Stimulated activated CD4-positive, alpha-beta T cell treated with anti-CD3 and anti-CD28 coated beads, Interleukin-1b, Interleukin-23, amount 100 ng/mL, for 1 hour (primary cell): Measurements from ENCODE around the gene ADCK1.
"Not testable (repeated sequence)": the region's sequence is repeated elsewhere in the genome, so short reads cannot be mapped to it uniquely, and the experiment has no call there.

ENCODE experiments used
- DNase-seq, 2 donors: peaks; one replicate each; pipeline ENCODE4 v3.0.0-alpha.2; 2020; ENCODE audit warnings: low read depth in 2 of 2

ADCK1 gene

GRCh38 chr14:77864580-77864979, 64.7 kb downstream of the ADCK1 start:
- DNase-seq, result no peak

- no peak for DNase-seq
Measured at GRCh38 chr14:77865455-77865854, 65.5 kb downstream of the ADCK1 start.

DNA sequence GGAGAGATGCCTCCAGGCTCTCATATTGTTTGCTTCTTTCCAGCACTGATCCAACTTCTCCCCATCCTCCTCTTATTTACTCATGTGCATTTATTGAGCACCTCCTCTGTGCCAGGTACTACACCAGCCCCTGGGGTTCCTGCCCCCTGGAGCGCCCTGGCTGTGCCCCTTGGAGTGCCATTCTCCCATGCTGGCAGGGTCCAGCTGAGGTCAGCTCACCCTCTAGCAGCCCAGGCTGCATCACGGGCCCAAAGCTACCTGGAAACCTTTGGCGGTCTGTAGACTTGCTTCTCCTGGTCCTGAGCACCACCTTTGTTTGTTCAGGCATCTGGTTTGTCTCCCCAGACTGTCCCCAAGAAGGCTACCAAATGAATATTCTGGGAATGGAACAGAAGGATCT, 67.0 kb downstream of the ADCK1 start:
- no peak for DNase-seq

GRCh38 chr14:77867476-77867875, 67.6 kb downstream of the ADCK1 start:
- no peak for DNase-seq

DNA sequence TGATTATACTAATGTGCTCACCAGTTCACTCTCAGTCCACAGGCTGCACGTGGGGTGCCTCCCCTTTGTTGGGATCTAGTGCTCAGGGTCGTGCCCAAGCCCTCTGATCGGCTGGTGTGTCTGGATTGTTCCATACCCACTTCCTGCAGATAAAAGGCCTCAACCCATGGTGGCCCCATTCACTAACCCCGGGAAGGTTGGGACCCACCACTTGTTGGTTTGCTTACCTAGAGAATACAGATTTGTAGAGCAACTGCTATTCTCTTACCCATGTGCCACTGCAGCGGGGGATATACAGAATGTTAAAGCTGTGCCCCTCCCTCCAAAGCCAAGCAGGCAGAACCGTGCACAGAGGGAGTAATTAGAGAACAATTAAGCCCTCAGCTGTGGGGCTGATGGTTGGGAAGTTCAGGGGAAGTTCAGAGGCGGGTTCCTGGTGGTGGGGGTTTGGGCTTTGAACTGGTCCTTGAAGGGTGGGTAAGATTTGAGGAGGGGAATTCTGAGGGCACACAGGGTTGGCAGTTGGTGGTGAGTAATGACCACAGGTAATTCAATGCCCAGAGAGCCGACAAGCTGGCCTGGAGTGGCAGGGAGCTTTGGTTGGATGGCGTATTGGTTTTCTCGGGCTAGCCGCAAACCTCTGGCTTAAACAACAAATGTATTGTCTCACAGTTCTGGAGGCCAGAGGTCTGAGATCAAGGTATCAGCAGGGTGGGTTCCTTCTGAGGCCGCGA, 68.8 kb downstream of the ADCK1 start:
- no peak for DNase-seq

- no peak for DNase-seq
Measured at GRCh38 chr14:77869340-77869739, 69.4 kb downstream of the ADCK1 start.

GRCh38 chr14:77870646-77871045, 70.7 kb downstream of the ADCK1 start:
- no peak for DNase-seq

DNA sequence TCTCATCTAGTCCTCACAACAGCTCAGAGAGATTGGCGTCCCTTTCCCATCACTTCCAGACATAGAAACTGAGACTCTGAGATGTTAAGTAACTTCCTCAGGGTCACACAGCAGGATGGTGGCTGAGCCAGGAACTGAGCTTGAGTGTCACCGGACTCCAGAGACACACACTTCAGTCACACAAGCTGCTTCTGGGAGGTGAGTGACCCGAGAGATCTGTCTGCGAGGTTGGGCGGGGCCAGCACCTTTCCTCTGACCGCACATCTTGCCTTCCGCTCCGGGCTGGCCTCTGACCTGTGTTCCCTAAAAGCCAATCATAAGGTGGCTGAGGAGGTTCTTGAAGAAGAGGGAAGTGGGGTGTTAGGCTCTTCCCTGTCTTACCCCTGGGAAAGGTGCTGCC, 72.2 kb downstream of the ADCK1 start:
- DNase-seq, result no peak

DNA sequence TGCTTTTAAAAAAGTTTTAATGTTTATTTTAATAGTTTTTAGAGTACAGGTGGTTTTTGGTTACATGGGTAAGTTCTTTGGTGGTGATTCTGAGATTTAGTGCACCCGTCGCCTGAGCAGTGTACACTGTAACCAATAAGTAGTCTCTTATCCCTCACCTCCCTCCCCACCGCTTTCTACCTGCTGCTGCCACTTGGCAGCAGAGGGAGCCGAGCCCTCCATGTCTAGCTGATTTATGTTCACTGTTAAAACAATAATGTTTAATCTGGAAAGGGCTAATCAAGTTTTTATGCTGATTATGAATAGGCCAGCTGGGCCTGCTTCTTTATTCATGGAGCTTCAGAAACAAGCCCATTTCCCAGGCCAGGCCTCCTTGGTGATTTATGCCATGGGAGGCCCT, 73.1 kb downstream of the ADCK1 start:
- DNase-seq, result no peak

GRCh38 chr14:77878783-77879182, 78.9 kb downstream of the ADCK1 start:
- DNase-seq, result no peak

GRCh38 chr14:77880056-77880455, 80.1 kb downstream of the ADCK1 start:
- DNase-seq, result no peak

GRCh38 chr14:77882098-77882497, 82.2 kb downstream of the ADCK1 start:
- DNase-seq, result no peak

DNA sequence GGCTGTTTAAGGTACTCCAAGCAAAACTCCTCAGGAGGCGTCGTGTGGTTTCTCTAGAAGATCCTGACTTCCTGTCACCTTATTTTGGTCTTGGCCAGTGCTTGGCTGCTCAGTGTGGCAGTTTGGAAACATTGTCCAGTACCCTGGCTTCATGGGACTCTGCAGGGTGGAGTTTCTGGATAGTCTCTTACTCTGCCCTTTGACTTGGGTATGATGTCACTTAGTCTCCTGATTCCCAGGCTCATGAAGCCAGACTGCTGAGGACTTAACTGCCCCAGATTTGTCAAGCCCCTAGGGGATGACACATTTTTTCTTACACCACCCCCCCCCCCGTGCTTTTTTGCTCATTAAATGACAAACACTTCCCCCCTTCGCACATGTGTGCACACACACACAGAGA, 82.7 kb downstream of the ADCK1 start:
- no peak for DNase-seq

GRCh38 chr14:77883131-77883846, 83.4 kb downstream of the ADCK1 start:
- no peak for DNase-seq

GRCh38 chr14:77883847-77884238, 83.9 kb downstream of the ADCK1 start:
- no peak for DNase-seq

- no peak for DNase-seq
Measured at GRCh38 chr14:77885367-77885766, 85.5 kb downstream of the ADCK1 start.

DNA sequence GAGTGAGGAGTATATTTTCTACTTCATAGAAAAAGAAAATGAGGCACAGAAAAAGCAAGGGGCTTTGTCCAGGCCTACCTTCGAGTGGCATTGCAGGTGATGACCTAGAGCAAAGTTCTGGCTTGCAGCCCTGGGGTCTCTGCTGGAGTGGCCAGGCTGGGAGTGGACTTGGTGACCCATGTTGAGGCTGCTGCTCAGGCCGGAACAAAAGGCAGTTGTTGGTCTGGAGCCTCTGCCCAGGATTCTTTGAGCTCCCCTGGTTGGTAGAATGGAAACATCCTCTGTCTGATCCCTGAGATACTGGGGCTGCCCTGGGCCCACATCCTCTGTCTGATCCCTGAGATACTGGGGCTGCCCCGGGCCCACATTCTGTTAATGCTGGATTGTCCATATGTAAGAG, 86.1 kb downstream of the ADCK1 start:
- DNase-seq, result no peak

GRCh38 chr14:77888903-77889302, 89.0 kb downstream of the ADCK1 start:
- not testable (repeated sequence) for DNase-seq

DNA sequence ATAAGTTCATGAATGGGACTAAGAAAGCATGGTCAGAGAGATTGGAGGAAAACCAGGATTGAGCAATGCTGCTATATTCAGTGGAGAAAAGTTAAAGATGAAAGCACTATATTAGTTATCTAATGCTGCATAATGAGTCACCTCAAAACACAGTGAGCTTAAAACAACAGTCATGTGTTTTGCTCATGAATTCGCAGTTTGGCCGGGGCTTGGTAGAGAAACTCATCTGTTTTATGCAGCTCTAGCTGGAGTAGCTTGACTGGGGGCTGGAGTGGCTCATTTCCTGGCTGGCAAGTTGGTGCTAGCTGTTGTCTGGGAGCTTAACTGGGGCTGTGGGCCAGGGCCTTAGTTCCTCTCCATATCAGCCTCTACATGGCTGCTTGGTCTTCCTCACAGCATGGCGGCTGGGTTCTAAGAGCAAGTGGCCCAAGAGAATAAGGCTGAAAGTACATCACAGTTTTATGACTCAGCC, 90.1 kb downstream of the ADCK1 start:
- DNase-seq, result no peak

DNA sequence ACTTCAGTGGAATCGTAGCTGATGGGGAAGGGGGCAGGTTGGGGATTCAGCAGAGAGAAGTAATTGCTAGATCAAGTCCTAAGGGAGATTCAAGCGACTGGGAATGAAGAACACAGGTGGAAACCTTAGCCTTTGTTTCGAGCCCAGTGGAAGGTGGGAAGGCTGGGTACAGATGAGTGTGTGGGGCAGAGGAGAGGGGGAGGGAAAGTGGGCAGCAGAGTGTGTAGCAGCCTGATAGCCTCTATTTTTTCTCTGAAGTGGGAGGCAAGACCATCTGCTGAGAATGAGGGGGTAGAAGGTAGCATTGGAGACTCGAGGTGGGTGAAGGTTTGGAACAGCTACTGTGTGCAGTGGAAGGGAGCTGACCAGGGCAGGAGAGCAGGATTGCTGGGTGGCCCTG, 91.0 kb downstream of the ADCK1 start:
- DNase-seq, result no peak

DNA sequence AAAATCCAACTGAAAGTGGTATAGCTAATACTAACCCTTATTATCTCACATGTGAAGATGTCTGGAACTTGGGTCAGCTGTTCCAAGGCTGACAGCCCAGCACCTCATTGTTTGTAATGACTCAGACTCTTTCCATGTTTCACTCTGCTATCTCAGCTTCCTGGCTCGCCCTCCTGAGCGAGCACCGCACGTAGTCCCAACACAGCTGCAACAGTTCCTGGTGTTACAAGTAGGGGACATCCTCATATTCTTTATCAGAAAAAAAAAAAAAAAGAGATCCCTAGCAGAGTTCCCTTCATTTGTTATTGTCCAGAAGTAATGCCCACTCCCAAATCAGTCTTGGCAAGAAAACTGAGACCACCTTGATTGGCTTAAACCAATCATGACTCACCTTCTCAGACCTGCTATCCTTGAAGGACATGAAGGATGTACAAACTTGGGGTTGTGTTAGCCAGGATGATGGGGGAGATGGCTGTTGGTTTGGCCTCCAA, 92.5 kb downstream of the ADCK1 start:
- DNase-seq, result no peak

DNA sequence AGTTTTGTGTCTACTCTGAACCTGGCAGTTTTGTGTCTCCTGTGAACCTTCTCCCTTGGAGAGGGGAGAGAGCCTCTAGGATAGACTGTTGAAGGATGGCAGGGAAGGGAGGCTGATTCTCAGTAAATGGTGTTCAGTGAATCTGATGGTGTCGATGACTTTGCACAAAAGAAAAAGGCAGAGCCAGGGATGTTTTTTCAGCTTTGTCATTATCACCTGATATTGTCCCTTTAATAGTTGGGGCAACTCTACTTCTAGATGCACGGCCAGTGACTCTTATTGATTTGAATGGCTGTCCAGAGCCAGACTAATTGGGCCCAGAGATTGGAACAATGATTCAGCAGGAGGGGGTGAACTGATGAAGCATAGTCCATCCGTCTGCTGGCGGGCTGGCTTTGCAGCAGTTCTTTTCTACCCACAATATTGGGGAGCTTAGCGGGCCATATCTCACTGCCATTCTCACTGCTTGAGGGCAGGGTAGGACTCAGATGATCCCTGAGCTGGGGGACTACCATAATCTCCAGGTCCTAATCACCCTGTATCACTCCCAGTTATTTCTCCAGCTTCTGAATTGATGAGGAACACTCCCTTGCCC, 93.1 kb downstream of the ADCK1 start:
- no peak for DNase-seq

DNA sequence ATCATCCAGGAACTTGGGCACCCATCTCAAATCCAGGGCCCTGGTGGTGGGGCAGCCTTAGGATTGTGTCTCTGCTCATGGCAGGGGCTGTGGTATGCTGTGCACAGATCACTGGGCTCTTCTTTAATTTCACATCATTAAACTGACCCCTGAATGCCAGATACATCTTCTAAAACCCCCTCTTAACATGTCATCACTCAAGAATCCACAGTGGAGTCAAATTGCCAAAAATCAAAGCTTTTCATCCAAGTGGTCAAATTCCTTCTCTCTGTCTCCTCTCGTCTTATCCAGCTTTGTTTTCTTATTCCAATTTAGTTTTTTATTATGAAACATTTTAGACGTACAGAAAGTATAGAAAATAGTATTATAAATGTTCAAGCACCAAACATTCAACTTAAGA, 97.5 kb downstream of the ADCK1 start:
- no peak for DNase-seq
